Tibial artery (tissue), 4 donors: ENCODE results near the gene UGT2A3.
"Not testable (repeated sequence)": the region's sequence is repeated elsewhere in the genome, so short reads cannot be mapped to it uniquely, and the experiment has no call there.

Experiments used
- DNase-seq, 2 donors: peaks; one replicate each; pipeline ENCODE4 v3.0.0-alpha.2; 2019
- H3K27ac ChIP-seq, 2 donors: fragments of 200-600 bp; sonication (generic) in 1 of 2; 1 replicate in 1 of 2; 2 replicates in 1 of 2; pipeline ENCODE4 v1.5.1; 2018 to 2019; ENCODE audit warnings: mild to moderate bottlenecking in 1 of 2
- H3K27me3 ChIP-seq, 2 donors: fragments of 200-600 bp; sonication (generic) in 1 of 2; one replicate each; pipeline versions ENCODE4 v1.5.1 to v1.6.0; 2016 to 2019
- H3K36me3 ChIP-seq, 3 donors: fragments of 200-600 bp; sonication (generic) in 2 of 3; one replicate each; pipeline ENCODE4 v1.5.1; 2016 to 2019; ENCODE audit warnings: mild to moderate bottlenecking in 2 of 3
- H3K4me1 ChIP-seq, 4 donors: fragments of 200-600 bp; sonication (generic) in 2 of 4; 1 replicate in 3 of 4; 2 replicates in 1 of 4; pipeline ENCODE4 v1.5.1; 2016 to 2019
- H3K4me3 ChIP-seq, 2 donors: fragments of 200-600 bp; sonication (generic) in 1 of 2; 1 replicate in 1 of 2; 2 replicates in 1 of 2; pipeline ENCODE4 v1.5.1; 2018 to 2019; ENCODE audit warnings: mild to moderate bottlenecking in 2 of 2
- H3K9me3 ChIP-seq, 3 donors: fragments of 200-600 bp; sonication (generic) in 1 of 3; one replicate each; pipeline ENCODE4 v1.5.1; 2016 to 2019
- CTCF ChIP-seq, 2 experiments: fragments of 200-600 bp in 1 of 2; fragments of 450-650 bp in 1 of 2; IDR thresholded peaks; one replicate each; pipeline ENCODE4 v1.5.1; 2017 to 2019; ENCODE audit warnings: antibody characterized with exemption in 2 of 2, mild to moderate bottlenecking in 1 of 2, moderate library complexity in 1 of 2
- intact Hi-C: fragments of 100-400 bp; cut with DNase I; formaldehyde crosslinking; loops from one replicate; pipeline ENCODE4 v1.15.0; 2023; ENCODE audit warnings: low total_unique reads

Gene UGT2A3

DNA sequence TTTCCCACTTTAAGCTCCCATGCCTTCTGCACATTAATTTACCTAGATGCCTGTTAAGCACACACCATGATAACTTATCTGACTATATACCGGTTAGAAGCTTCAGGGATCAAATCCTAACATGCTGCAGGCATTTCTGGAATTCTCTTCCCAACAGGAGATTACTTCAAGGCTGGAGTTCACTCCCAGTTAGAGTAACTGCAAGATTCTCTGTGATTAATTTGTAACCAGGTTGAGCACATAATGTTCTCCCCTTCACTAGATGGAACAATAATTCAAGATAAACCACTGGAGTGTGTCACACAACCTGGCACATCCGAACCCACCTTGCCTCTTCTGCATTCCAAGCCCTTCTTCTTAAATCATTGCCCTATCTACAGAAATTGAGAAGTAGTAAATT is 11.8 kb upstream of the UGT2A3 start:
- Histone ChIP-seq H3K27me3 (no peaks in the 10 kb centered on the region), H3K27ac (no peak overlapping the region), H3K4me1 (no peaks in the 10 kb centered on the region), H3K4me3 (no peak overlapping the region), H3K9me3 (no peaks in the 10 kb centered on the region), H3K36me3 (no peaks in the 10 kb centered on the region)
- DNase-seq = no peak
- TF ChIP-seq CTCF (IDR thresholded peaks at IDR 0.05) = no peak
- intact Hi-C loops = no loop called here

GRCh38 chr4:68962868-68963267 is 11.3 kb upstream of the UGT2A3 start:
- intact Hi-C loops = no loop called here
- H3K36me3 ChIP-seq = no peaks in the 10 kb centered on the region
- no peak for DNase-seq
- H3K4me1 ChIP-seq = no peaks in the 10 kb centered on the region
- no peak overlapping the region for H3K4me3 ChIP-seq
- no peak for TF ChIP-seq CTCF (IDR thresholded peaks at IDR 0.05)
- no peak overlapping the region for H3K27ac ChIP-seq
- no peaks in the 10 kb centered on the region for H3K9me3 ChIP-seq
- H3K27me3 ChIP-seq = no peaks in the 10 kb centered on the region

- Histone ChIP-seq H3K4me1 (no peaks in the 10 kb centered on the region), H3K36me3 (no peaks in the 10 kb centered on the region), H3K4me3 (no peak overlapping the region), H3K27me3 (no peaks in the 10 kb centered on the region), H3K27ac (no peak overlapping the region), H3K9me3 (no peaks in the 10 kb centered on the region)
- intact Hi-C loops = no loop called here
- DNase-seq = no peak
- TF ChIP-seq CTCF (IDR thresholded peaks at IDR 0.05) = no peak
Observed at GRCh38 chr4:68960294-68961163, 8.9 kb upstream of the UGT2A3 start.

- H3K36me3 ChIP-seq, H3K9me3 ChIP-seq, H3K27me3 ChIP-seq, H3K4me1 ChIP-seq, H3K4me3 ChIP-seq, DNase-seq, intact Hi-C loops, H3K27ac ChIP-seq: not testable (repeated sequence)
Observed at GRCh38 chr4:68959085-68959484, 7.5 kb upstream of the UGT2A3 start.

- Histone ChIP-seq H3K36me3 (no peaks in the 10 kb centered on the region), H3K27ac (no peak overlapping the region), H3K4me3 (no peak overlapping the region), H3K27me3 (no peaks in the 10 kb centered on the region), H3K4me1 (no peaks in the 10 kb centered on the region), H3K9me3 (no peaks in the 10 kb centered on the region)
- intact Hi-C loops = no loop called here
- no peak for DNase-seq
- no peak for TF ChIP-seq CTCF (IDR thresholded peaks at IDR 0.05)
Observed at GRCh38 chr4:68954126-68954525, 2.5 kb upstream of the UGT2A3 start.

GRCh38 chr4:68953056-68953596 is 1.5 kb upstream of the UGT2A3 start:
- Histone ChIP-seq H3K9me3 (no peaks in the 10 kb centered on the region), H3K27ac (no peak overlapping the region), H3K36me3 (no peaks in the 10 kb centered on the region), H3K4me3 (no peak overlapping the region), H3K27me3 (no peaks in the 10 kb centered on the region), H3K4me1 (no peaks in the 10 kb centered on the region)
- TF ChIP-seq CTCF (IDR thresholded peaks at IDR 0.05) = no peak
- intact Hi-C loops = no loop called here
- no peak for DNase-seq
